ENCODE measurements around the gene ELOB.

Gene ELOB

GRCh38 chr16:2767140-2767731 is 9.8 kb downstream of the ELOB start:
- DNase-seq, result no peak

- no peak for DNase-seq
Observed at GRCh38 chr16:2766430-2767139, 10.5 kb downstream of the ELOB start.

GRCh38 chr16:2765462-2766404 is 11.3 kb downstream of the ELOB start:
- DNase-seq, result no peak

- DNase-seq, result no peak
Observed at GRCh38 chr16:2764718-2765117, 12.4 kb downstream of the ELOB start.

GRCh38 chr16:2763173-2763572 is 13.9 kb downstream of the ELOB start:
- no peak for DNase-seq

GRCh38 chr16:2762711-2763110 is 14.4 kb downstream of the ELOB start:
- no peak for DNase-seq

GRCh38 chr16:2761886-2762583 is 15.0 kb downstream of the ELOB start:
- no peak for DNase-seq

- no peak for DNase-seq
Observed at GRCh38 chr16:2761472-2761871, 15.6 kb downstream of the ELOB start.

GRCh38 chr16:2757344-2757743 is 19.7 kb downstream of the ELOB start:
- DNase-seq, result no peak

GRCh38 chr16:2756288-2757015 is 20.6 kb downstream of the ELOB start:
- no peak for DNase-seq

- DNase-seq, result no peak
Observed at GRCh38 chr16:2755158-2755557, 21.9 kb downstream of the ELOB start.

GRCh38 chr16:2753733-2754020 is 23.4 kb downstream of the ELOB start:
- peak; percentile 36 to 56 (median 48) for DNase-seq

- peak; percentile 84 to 93 (median 89) for DNase-seq
Observed at GRCh38 chr16:2752850-2753732, 24.0 kb downstream of the ELOB start.

GRCh38 chr16:2752035-2752849 is 24.8 kb downstream of the ELOB start, which contains the start of gene SRRM2:
TSS of gene SRRM2 (plus strand) at chr16:2752638. CDS start at chr16:2756365, 3,727 bp downstream.
- DNase-seq, result peak; percentile 97 to 99 (median 98)

GRCh38 chr16:2751577-2752034 is 25.5 kb downstream of the ELOB start:
- no peak for DNase-seq

GRCh38 chr16:2749936-2750335 is 27.1 kb downstream of the ELOB start:
- no peak for DNase-seq

- no peak for DNase-seq
Observed at GRCh38 chr16:2749476-2749875, 27.6 kb downstream of the ELOB start.

GRCh38 chr16:2748757-2749455 is 28.2 kb downstream of the ELOB start:
- DNase-seq, result no peak

- no peak for DNase-seq
Observed at GRCh38 chr16:2745961-2746360, 31.1 kb downstream of the ELOB start.

Measured in suppressor macrophage (primary cell).